Cardiac fibroblast (primary cell): Measurements from ENCODE around the gene TRIM50.
"Not testable (repeated sequence)": the region's sequence is repeated elsewhere in the genome, so short reads cannot be mapped to it uniquely, and the experiment has no call there.

Source experiments
- DNase-seq, 2 donors: peaks; one replicate each; pipeline versions ENCODE4 v3.0.0 to v3.0.0-alpha.2; 2010; ENCODE audit warnings: low read depth in 2 of 2
- H3K4me3 ChIP-seq, 2 donors: replicated peaks in 1 of 2; 1 replicate in 1 of 2; 2 replicates in 1 of 2; pipeline ENCODE4 v1.5.1; 2011; ENCODE audit warnings: low read depth in 2 of 2, low read length in 2 of 2, mild to moderate bottlenecking in 2 of 2, moderate library complexity in 1 of 2
- TF ChIP-seq, protein P1 (sequence below): IDR thresholded peaks from one replicate; pipeline ENCODE4 v1.5.1; 2011; ENCODE audit warnings: low read depth, mild to moderate bottlenecking, low read length, inconsistent platforms

TRIM50 gene

DNA sequence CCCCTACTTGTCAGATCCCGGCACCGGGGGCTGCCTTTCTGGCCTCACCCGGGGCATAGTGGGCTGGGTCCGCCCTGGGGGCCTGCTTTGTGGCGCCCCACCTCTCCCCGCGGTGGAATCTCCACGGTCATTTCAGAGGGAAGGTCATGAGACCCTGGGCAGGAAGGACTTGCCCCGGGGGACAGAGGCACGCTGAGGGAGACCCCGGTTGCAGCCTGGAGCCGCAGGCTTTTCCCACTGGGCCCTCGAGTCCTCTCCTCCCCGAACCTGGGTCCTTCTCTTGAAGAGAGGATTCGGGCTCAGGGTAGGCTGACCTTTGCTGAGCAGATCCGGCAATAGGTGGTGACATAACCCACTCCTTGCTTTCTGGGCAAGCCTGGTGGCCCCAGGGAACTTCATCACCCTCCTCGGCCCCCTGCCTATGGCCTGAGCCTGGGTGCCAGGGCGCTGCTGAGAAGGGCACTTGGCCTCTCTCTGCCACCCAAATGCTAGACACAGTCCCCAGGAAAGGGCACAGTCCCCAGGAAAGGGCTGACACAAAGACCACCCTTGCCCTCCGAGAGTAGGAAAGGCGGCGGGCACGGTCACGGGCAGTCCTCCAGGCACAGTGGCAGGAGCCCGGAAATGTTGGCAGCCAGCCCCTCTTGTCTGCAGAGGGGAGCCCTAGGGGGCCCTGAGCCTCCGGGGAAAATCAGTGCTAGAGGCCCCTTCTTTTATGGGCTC, 36.3 kb upstream of the TRIM50 start:
- TF ChIP-seq, protein P1, sequence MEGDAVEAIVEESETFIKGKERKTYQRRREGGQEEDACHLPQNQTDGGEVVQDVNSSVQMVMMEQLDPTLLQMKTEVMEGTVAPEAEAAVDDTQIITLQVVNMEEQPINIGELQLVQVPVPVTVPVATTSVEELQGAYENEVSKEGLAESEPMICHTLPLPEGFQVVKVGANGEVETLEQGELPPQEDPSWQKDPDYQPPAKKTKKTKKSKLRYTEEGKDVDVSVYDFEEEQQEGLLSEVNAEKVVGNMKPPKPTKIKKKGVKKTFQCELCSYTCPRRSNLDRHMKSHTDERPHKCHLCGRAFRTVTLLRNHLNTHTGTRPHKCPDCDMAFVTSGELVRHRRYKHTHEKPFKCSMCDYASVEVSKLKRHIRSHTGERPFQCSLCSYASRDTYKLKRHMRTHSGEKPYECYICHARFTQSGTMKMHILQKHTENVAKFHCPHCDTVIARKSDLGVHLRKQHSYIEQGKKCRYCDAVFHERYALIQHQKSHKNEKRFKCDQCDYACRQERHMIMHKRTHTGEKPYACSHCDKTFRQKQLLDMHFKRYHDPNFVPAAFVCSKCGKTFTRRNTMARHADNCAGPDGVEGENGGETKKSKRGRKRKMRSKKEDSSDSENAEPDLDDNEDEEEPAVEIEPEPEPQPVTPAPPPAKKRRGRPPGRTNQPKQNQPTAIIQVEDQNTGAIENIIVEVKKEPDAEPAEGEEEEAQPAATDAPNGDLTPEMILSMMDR, result no peak
- DNase-seq, result no peak
- H3K4me3 ChIP-seq, result no peak overlapping the region

DNA sequence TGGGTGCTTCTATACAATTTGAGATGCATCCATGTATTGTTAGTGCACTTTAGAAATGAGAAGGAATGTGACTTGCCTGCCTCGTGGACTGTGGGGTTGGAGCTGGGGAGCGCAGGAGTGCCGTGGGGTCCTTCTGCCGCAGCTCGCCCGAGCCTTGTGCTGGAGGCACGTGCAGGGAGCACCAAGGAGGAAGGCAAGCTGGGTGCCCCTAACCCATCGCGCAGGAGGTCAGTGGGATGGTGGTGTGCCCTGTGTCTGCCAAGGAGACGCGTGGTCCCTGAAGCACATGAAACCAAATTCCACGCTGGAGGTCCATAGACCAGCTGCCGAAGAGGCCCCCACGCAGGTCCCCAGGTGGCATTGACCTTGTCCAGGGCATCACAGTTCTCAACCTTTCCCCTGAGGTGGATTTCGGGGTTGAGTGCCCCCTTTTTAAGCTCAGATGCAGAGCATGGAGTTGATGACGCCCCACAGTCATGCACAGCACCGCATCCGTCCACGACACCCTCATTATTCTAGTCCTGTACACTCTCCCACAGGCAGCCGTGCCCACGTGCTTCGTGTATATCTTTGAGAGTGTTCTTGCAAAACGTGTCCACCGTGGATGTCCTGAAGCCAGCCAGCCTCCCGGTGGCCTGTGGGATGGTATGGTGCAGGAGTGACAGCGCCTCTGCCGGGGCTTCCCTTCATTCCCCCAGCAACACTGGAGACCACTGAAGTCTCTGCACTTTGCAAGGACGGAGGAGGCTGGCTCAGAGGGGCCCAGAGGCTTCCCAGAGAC, 35.5 kb upstream of the TRIM50 start:
- TF ChIP-seq, protein P1, result no peak
- no peak for DNase-seq
- no peak overlapping the region for H3K4me3 ChIP-seq

DNA sequence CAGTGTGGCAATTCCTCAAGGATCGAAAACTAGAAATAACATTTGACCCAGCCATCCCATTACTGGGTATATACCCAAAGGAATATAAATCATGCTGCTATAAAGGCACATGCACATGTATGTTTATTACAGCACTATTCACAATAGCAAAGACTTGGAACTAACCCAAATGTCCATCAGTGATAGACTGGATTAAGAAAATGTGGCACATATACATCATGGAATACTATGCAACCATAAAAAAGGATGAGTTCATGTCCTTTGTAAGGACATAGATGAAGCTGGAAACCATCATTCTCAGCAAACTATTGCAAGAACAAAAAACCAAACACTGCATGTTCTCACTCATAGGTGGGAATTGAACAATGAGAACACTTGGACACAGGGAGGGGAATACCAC, 32.7 kb upstream of the TRIM50 start:
- not testable (repeated sequence) for H3K4me3 ChIP-seq

DNA sequence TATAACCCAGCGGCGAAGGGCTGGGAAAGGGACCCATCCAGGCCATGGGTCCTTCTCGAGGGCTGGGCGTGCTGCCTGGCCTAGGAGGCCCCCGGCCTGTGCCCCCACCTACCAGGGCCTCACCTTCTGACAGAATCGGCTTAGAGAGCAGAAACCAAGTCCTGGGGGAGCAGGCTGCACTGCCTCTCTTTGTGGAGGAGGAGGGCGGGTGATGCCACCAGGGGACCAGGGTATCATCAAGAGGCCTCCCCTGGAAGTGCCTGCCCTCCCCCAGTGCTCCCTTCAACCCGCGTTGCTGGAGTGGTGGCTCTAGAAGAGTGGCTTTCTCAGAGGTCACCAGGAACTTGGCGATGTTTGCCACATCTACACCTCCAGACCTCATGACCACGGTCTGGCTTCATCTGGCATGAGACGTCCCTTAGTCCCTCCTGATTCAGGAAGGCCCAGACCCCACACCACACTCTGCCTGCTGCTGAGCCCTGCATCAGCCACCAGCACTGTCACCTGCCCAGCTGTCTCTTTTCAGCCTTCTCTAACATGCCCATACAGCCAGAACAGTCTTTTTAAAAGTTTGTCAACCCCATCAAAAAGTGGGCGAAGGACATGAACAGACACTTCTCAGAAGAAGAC, 32.0 kb upstream of the TRIM50 start:
- no peak overlapping the region for H3K4me3 ChIP-seq
- TF ChIP-seq, protein P1, result no peak
- DNase-seq, result no peak

More for the DNA sequence above, 32.7 kb upstream of the TRIM50 start:
- DNase-seq, result not testable (repeated sequence)

DNA sequence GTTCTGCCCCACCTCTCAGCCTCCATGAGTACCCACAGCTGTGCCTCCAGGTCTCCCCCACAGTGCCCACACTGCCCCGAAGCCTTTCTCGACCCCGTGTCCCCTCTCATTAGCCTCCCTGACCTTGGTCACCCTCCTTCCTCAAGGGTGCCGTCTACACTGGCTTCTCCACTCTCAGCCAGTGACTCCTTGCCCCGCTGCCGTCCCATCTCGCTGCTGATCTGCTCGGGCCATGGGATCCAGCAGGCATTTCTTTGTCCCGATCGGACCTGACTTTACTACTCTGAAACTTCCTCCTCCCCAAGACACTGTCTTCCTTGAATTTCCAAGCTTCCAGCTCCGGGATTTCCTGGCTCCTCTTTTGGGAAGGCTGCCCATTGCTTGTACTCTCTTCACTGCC, 31.4 kb upstream of the TRIM50 start:
- TF ChIP-seq, protein P1, result no peak
- DNase-seq, result no peak
- H3K4me3 ChIP-seq, result no peak overlapping the region

DNA sequence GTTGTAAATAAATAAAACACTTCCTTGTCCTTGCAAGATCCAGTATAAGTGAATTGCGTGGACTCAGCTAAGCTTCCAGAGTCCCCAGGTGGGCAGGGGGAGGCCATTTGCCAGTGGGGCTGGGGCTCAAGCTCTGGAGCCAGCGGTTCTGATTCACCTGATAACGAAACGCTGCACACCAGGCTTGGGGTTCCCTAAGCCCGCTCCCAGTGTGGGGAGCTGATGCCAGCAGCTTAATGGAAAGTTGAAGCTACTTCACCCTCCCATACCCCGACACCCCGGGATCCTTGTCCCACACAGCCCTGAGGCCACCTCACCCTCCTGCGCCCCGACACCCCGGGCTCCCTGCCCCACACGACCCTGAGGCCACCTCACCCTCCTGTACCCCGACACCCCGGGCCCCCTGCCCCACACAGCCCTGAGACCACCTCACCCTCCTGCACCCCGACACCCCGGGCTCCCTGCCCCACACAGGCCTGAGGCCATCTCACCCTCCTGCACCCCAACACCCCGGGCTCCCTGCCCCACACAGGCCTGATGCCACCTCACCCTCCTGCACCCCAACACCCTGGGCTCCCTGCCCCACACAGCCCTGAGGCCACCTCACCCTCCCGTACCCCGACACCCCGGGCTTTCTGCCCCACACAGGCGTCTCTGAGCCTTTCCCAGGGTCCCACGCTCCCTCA, 30.9 kb upstream of the TRIM50 start:
- DNase-seq, result no peak
- TF ChIP-seq, protein P1, result no peak
- H3K4me3 ChIP-seq, result no peak overlapping the region

DNA sequence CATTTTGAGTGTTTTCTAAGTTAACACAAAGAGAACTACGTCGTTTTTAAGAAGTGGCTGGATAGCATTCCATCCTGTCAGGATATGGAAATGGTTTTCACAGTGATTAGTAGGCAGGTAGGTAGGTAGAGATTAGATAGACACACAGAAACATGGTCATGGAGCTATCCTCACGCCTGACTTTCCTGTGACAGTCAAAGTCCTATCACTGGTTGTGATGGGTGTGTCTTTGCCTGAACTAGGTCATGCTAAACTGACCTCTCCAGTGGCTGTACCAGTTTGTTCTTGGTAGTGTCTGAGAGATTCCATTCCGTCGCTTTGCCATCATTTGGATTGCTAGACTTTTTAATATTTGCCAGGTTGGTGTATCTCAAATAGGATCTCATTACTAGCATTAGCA, 28.3 kb upstream of the TRIM50 start:
- H3K4me3 ChIP-seq, result no peak overlapping the region
- DNase-seq, result no peak
- TF ChIP-seq, protein P1, result no peak
